Mucosa of descending colon (tissue), 3 donors: ENCODE measurements around the gene ACTN3. TPM values are rescaled to one million over a fixed set of nuclear protein-coding genes. Genes with fewer than 3 reads are reported as not detected.

Source experiments
- ATAC-seq: fragments of 200-7000 bp; cut with Tn5 transposase; one replicate; pipeline ENCODE4 v1.9.1; 2020; ENCODE audit warnings: mild to moderate bottlenecking, moderate library complexity
- DNase-seq, 3 donors: peaks; one replicate each; pipeline ENCODE4 v3.0.0-alpha.2; 2020
- H3K36me3 ChIP-seq: fragments of 200-600 bp; one replicate; pipeline ENCODE4 v1.8.0; 2021; ENCODE audit warnings: low read depth, mild to moderate bottlenecking
- H3K4me1 ChIP-seq: fragments of 200-600 bp; one replicate; pipeline ENCODE4 v1.8.0; 2021; ENCODE audit warnings: low read depth, mild to moderate bottlenecking
- H3K4me3 ChIP-seq: fragments of 200-600 bp; one replicate; pipeline ENCODE4 v1.8.0; 2021; ENCODE audit warnings: mild to moderate bottlenecking
- H3K9me3 ChIP-seq: fragments of 200-600 bp; one replicate; pipeline ENCODE4 v1.8.0; 2021; ENCODE audit warnings: mild to moderate bottlenecking
- intact Hi-C, 2 donors: fragments of 100-400 bp; cut with DNase I in 1 of 2; cut with micrococcal nuclease in 1 of 2; formaldehyde crosslinking; loops; one replicate each; pipeline versions ENCODE4 v1.11.0 to v1.11.1; 2022; cut with DNase I, micrococcal nuclease
- total RNA-seq, 3 donors: library from RNA; stranded (reverse); fragmentation: NEBNext Ultra II Directional in 2 of 3; extraction: Animal tissue kit (Norgen Biotek cat#: 25700) in 2 of 3; gene quantifications; one replicate each; pipeline versions ENCODE4 v1.2.1 to v1.2.4, GENCODE V29; 2021 to 2023
- TF ChIP-seq, protein P1 (sequence below): fragments of 200-600 bp; IDR thresholded peaks from one replicate; pipeline ENCODE4 v1.8.0; 2022; ENCODE audit warnings: antibody characterized with exemption, mild to moderate bottlenecking
- donor health status: DM: no; HTN: no; CAD: no; lungs with moderate emphysema.
- donor health status: DM: no; HTN: no; CAD: no.
- donor health status: DM: no; HTN: yes; CAD: no.

Gene ACTN3
- total RNA-seq, 3 donors from 2014 or later: 0.09 TPM; not detected in 2

DNA sequence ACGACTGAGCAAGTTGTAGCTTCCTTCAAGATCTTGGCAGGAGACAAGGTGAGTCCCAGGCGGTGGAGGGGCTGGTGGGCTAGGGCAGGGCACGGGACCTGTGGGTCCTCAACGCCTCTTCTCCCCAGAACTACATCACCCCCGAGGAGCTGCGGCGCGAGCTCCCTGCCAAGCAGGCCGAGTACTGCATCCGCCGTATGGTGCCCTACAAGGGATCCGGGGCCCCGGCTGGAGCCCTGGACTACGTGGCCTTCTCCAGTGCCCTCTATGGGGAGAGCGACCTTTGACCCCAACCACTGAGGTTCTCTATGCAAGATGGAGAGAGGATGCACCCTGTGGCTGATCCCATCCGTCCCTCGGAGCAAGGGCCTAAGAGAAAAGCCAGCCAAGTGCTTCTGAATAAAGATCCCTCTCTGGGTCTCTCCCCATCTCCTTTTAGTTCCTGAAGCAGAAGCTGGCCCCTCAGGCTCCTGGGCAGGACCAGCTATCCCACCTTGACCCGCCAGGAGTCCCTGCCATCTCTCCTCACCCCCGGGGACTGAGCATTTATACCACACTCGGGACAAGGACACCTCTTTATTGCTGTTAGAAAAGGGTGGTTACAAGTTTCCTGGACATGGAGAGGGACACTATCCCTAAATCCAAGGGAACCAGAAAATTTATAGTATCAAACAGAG, 16.3 kb downstream of the ACTN3 start:
- intact Hi-C loops: no loop called here
- no peak for ATAC-seq
- no peak for DNase-seq

GRCh38 chr11:66563832-66564231, 17.1 kb downstream of the ACTN3 start:
- Histone ChIP-seq H3K4me3 (no peak overlapping the region), H3K4me1 (peaks cover 4% of the 10 kb centered on the region), H3K9me3 (no peaks in the 10 kb centered on the region), H3K36me3 (no peaks in the 10 kb centered on the region)
- intact Hi-C loops: no loop called here
- TF ChIP-seq, protein P1, sequence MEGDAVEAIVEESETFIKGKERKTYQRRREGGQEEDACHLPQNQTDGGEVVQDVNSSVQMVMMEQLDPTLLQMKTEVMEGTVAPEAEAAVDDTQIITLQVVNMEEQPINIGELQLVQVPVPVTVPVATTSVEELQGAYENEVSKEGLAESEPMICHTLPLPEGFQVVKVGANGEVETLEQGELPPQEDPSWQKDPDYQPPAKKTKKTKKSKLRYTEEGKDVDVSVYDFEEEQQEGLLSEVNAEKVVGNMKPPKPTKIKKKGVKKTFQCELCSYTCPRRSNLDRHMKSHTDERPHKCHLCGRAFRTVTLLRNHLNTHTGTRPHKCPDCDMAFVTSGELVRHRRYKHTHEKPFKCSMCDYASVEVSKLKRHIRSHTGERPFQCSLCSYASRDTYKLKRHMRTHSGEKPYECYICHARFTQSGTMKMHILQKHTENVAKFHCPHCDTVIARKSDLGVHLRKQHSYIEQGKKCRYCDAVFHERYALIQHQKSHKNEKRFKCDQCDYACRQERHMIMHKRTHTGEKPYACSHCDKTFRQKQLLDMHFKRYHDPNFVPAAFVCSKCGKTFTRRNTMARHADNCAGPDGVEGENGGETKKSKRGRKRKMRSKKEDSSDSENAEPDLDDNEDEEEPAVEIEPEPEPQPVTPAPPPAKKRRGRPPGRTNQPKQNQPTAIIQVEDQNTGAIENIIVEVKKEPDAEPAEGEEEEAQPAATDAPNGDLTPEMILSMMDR: no peak
- DNase-seq: no peak
- ATAC-seq: no peak

More for the DNA sequence above, 16.3 kb downstream of the ACTN3 start:
- H3K9me3 ChIP-seq: no peaks in the 10 kb centered on the region
- TF ChIP-seq, protein P1: no peak
- no peaks in the 10 kb centered on the region for H3K4me1 ChIP-seq
- H3K4me3 ChIP-seq: no peak overlapping the region
- H3K36me3 ChIP-seq: no peaks in the 10 kb centered on the region

GRCh38 chr11:66564538-66564937, 17.8 kb downstream of the ACTN3 start:
- Histone ChIP-seq H3K36me3 (no peaks in the 10 kb centered on the region), H3K4me1 (peaks cover 4% of the 10 kb centered on the region), H3K4me3 (no peak overlapping the region), H3K9me3 (no peaks in the 10 kb centered on the region)
- no peak for DNase-seq
- intact Hi-C loops: no loop called here
- TF ChIP-seq, protein P1: no peak
- ATAC-seq: no peak

DNA sequence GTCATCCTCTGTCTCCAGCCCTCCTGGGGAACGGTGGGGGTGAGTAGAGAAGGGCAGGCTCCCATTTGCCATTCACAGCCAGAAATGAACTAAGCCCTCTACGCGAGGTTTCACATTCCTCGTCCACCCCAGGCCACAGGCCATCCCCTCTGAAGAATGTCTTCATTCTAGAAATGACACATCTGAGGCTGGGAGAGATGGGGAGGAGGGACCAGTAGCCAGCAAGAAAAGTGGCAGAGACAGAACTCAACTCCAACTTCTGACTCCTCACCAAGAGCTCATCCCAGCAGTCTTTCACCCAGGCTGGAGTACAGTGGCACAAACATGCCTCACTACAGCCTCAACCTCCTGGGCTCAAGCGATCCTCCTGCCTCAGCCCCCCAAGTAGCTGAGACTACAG, 18.3 kb downstream of the ACTN3 start:
- DNase-seq (no peak), ATAC-seq (no peak)
- no peaks in the 10 kb centered on the region for H3K9me3 ChIP-seq
- H3K4me3 ChIP-seq: no peak overlapping the region
- peaks cover 4% of the 10 kb centered on the region for H3K4me1 ChIP-seq
- TF ChIP-seq, protein P1: no peak
- intact Hi-C loops: no loop called here
- no peaks in the 10 kb centered on the region for H3K36me3 ChIP-seq

GRCh38 chr11:66566221-66566620, 19.5 kb downstream of the ACTN3 start:
- H3K4me3 ChIP-seq: no peak overlapping the region

More at GRCh38 chr11:66566221-66566620, 19.5 kb downstream of the ACTN3 start:
- Histone ChIP-seq H3K4me1 (peaks cover 4% of the 10 kb centered on the region), H3K36me3 (no peaks in the 10 kb centered on the region), H3K9me3 (no peaks in the 10 kb centered on the region)
- DNase-seq (no peak), ATAC-seq (no peak)
- TF ChIP-seq, protein P1: no peak
- intact Hi-C loops: no loop called here
